ENCODE measurements around the gene POTEF.
"Not testable (repeated sequence)": the region's sequence is repeated elsewhere in the genome, so short reads cannot be mapped to it uniquely, and the experiment has no call there.

The POTEF gene

DNA sequence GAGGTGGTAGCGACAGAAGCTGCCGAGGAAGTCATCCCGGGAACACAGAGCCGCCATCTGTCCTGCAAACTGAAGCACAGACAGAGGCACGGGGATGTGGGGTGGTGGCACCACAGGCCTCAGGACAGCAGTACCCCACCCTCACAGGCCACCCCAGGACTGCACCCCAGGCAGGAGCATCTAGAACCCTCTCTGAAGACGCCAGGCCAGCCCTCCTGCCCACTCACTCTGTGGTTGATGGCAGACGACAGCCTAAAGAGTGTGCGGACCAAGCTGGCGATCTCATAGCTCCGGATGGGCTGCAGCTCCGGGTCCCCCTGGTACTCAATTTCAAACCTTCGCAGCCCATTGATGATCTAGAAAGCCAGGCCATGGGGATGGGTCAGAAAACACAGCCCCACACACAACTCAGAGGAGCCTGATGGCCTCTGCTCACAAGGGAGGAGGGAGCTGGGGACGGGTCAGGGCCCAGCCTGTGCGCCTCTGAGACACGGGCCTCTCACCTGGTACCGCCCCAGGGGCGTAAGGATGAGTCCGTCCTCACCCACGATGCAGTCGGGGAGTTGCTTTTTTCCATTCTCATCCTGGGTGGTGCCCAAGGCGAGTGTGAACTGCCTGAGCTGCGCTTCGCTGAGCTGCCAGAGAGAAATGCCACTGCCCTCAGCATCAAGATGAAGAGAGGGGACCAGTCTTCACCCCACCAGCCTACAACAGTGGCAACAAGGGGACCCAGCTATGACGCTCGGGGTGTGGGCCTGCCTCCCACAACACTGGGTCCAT, 24.0 kb upstream of the POTEF start:
- no peak for DNase-seq (ENCODE audit: low read depth in 3 of 3)

DNA sequence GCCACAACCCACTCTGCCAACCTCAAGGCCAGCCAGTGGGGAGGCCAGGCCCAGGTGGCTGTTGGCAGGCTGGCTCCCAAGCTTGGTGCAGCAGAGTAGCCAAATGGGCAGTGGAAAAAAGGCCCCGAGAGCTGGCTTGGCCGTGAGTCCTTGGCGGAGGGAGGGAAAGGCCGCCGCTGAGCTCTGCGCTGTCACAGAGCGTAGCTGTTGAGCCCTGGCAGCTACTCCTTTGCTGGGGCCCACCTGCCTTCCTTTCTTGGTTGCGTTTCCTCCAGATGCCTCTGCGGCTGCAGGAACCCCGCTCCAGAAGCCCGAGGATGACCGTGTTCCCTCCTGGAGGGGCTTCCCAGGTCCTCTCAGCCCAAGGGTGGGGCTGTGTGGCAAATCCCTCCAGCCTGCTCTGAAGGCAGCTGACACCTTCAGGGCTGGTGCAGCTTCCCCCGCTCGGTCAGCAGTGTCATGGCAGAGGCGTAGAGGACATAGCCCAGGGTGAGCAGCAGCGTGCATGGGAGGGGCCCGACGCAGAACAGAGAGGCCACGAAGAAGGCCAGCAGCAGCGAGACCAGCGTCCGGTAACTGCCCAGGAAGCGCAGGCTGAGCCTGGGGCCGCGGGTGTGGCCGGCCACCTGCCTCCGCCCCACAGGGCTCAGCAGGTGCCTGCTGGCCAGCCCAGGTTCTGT, 23.3 kb upstream of the POTEF start:
- not testable (repeated sequence) for DNase-seq (ENCODE audit: low read depth in 3 of 3)

DNA sequence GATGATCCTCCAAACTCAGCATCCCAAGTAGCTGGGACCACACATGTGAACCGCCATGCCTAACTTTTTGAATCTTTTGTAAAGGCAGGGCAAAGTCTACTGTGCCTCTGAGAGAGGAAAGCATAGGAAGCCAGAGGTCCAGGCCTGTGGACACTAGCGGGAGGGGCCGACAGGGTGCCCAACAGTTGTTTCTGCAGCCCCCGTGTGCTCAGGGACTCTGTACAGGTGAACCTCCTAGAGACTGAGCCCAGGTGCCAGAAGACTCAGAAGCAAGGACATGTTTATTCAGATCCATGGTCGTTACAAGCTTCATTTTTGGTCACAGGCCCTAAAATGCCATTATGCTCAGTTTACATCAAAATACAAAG, 22.1 kb upstream of the POTEF start:
- DNase-seq (ENCODE audit: low read depth in 3 of 3) = not testable (repeated sequence)

DNA sequence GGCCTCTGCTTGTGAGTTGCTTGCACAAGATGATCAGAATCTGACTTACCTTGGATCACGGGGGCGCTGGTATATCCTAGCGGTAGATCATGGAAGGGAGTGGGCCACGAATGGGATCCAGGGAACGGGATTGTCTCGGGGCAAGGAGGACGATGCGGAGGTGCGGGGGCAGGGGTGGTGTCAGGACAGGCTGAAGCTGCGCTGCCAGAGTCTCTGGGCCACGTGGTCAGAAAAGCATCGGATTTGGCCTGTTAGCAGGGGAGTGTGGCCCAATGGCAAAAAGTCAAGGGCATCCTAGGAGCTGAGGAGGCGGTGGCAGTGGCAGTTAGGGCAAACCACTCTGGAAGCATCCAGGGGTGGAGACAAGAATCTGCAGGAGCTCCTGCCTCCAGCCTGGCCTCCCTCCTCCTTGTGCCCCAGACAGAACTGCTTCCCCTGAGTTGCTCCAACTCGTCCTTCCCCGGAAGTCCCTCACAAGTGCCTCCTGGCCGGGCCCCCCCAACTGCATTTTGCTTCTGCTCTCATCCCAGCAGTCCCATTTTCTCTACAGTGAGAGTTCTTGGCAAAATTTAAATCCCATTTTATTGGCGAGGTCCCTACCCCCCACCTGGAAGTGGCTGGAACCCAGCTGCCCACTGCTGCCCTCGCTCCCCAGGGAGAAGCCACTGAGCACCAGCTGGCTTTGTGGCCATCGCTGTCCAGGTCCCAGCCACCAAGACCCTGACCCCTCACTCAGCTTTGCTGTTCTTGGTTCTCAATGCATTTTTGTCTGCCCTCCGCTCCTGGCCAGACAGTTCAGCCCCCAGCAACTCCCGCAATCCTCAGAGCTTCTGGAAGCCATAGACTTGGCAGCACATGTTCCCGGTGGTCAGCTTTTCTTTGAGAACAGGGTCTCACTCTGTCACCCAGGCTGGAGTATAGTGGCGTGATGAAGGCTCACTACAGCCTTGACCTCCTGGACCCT, 21.4 kb upstream of the POTEF start:
- no peak for DNase-seq (ENCODE audit: low read depth in 3 of 3)

DNA sequence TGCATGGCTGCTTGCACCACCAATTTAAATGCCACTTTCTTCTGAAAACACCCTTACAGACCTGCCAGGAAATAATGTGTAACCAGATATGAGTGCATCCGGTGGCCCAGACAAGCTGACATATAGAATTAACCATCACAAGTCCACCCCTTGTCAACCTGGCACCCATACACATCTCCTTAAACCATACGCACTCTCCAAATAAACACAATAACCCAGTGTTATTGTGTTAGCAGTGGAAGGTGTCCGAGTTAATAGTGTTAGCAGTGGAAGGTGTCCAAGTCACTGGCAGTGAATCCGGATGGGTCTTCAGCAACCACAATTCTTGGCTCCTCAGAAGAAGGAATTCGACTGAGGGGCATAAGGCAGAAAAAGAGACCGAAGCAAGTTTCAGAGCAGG, 19.5 kb upstream of the POTEF start:
- not testable (repeated sequence) for DNase-seq (ENCODE audit: low read depth in 3 of 3)

DNA sequence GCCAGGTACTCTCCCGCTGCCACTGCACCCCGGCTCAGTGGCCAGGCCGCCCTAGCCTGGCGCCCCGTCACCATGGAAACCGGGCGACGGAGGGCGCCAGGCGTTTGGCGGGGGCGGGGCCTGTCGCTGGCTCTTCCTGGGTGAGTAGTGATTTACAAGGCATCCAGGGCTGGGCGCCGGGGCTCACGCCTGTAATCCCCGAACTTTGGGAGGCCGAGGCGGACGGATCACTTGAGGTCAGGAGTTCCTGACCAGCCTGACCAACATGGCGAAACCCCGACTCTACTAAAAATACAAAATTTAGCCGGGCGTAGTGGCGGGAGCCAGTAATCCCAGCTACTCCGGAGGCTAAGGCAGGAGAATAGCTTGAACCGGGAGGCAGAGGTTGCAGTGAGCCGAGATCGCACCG, 16.0 kb upstream of the POTEF start, which contains the start of gene CCDC74B:
Gene CCDC74B, minus strand, starts transcription at position 107 of the 409 bp plus-strand sequence. CDS start 116 bp downstream, outside the sequence.
- DNase-seq (ENCODE audit: low read depth in 3 of 3) = peak in 2 of 3 experiments; percentile 20 to 65

DNA sequence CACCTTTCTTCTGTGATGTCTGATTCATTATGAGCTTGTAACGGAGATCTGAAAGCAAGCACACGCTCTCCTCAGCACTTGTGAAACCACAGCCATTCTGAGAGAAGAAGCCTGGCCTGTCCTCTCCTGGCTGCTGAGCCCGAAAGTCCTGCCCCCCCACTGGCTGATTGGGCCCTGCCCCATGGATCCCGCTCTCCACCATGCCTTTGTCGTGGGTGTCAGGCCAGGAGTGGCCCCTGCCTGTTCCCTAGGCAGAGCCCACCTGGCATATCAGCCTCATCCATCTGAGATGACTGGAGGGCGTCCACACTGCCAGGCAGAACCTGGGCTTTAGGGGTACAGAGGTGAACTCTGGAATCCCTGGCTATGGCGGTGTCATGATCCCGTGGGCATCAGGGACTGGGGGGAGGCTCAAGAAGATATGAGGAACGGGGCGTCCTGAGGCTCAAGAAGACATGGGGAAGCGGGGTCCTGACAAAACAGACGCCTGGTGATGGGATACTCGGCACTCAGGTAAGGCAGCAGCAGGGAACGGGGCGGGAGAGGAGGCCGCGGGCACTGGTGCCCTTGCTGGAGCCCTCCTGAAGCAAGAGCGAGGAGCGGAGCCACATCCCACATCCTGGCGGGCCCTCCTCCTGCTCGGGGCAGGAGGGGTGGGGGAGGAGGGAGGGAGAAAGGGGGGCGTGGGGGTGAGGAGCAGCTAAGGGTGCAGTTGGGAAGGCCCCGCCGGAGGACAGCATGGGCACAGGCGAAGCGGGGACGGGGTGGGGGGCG, 14.4 kb upstream of the POTEF start:
- not testable (repeated sequence) for DNase-seq (ENCODE audit: low read depth in 3 of 3)

DNA sequence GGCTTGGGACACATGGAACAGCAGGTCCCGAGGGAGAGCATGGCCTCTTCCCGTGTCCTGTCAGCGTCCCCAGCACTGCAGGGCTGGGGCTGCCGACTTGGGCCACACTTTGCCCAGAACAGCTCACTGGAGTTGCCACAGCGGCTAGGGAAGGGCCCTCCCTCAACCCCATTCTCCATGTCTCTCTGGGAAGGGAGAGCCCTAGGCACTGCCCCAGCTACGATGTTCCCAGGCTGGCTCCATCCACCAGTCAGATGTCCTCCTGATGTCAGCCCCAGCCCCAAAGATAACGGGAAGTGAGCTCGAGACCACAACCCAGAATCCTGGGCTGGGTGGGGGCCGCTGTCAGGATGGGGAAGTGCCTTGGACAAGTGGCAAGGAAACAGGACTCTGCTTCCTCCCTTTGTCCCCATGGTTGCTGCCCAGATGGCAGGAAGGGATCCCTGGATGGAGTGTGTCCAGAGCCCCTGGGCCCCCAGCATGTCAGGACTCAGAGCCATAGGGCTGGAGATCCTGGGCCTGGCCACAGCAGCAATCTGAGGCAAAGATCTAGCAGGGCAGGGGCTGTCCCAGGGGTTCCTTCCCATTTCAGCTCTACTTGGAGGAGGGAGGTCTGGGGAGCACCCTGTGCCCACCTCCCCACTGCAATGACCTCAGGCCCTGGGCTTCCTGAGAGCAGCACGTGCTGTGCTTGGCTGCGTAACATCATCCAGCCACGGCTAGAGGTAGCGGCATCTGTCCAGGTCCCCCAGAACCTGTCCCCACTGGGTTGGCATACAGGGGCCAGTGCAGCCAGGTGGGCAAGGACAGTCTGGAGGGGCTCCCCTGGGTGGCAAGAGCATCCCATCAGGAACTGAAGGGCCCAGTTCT, 13.6 kb upstream of the POTEF start:
- DNase-seq (ENCODE audit: low read depth in 3 of 3) = not testable (repeated sequence)

DNA sequence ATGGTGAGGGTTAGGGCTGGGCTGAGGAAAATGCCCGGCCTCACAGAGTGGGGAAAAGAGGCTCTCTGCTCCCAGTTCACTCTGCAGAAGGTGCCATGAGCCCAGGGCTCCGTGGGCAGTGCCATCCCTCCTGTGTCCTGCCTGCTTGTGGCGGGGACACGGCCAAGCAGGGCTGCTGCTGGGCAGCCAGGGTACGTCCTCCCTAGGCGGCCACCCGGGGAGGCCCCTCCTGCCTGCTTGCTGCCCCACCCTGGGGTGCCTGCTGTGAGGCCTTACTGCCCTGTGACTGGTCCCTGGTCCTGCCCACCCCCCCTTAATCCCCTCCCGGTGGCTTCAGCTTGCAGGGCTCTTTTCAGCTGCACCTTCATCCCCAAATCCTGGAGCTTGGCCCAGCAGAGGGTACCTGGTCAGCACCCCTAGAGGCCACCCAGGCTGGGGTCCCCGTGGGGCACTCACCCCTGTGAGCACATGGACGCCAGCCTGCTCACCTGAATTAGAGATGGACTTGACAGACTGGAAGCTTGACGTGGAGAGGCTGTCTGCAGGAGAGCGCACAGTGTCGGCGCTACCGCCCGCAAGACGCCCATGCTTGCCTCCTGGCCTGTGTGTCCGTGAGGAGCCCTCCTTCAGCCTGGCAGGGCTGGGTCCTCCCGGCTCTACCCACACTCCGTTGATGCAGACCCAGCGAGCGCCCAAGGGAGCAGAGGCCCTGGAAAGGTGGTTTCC, 12.8 kb upstream of the POTEF start:
- DNase-seq (ENCODE audit: low read depth in 3 of 3) = not testable (repeated sequence)

DNA sequence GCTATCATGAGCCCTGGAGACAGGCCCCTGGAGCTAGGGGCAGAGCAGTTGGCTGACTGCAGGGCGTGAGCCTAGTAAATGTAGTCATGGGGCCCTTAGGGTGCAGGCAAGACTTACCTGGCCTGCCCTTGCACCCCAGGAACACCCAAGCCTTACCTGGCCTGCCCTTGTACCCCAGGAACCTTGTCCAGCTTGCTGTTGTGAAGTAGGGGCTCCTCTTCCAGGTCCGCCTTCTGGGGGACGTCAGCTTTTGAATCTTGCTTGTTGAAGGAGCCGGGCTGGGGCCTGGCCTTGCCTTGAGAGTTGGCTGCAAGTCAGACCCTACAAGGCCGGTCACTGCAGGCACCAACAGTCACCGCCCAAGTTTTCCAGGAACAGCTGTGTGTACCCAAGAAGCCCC, 12.0 kb upstream of the POTEF start:
- DNase-seq (ENCODE audit: low read depth in 3 of 3) = not testable (repeated sequence)

DNA sequence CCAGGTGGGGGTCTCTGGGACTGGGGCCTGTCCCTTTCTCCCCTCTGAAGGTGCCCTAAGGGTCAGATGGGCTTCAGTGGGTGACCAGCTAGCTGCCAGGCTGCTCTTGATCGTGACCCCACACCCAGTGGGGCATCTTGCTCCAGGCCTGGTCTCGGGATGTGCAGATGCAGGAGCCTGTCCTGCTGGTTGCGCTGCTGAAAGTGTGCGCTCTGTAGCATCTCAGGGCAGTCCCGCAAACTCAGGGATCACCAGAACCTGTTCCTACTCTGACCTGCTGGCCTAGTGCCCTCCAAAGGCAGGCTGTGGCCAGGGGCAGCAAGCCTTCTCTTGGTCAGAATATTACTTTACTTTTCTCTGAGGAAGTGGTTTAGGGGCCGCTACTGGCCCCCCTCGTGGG, 11.5 kb upstream of the POTEF start:
- not testable (repeated sequence) for DNase-seq (ENCODE audit: low read depth in 3 of 3)

DNA sequence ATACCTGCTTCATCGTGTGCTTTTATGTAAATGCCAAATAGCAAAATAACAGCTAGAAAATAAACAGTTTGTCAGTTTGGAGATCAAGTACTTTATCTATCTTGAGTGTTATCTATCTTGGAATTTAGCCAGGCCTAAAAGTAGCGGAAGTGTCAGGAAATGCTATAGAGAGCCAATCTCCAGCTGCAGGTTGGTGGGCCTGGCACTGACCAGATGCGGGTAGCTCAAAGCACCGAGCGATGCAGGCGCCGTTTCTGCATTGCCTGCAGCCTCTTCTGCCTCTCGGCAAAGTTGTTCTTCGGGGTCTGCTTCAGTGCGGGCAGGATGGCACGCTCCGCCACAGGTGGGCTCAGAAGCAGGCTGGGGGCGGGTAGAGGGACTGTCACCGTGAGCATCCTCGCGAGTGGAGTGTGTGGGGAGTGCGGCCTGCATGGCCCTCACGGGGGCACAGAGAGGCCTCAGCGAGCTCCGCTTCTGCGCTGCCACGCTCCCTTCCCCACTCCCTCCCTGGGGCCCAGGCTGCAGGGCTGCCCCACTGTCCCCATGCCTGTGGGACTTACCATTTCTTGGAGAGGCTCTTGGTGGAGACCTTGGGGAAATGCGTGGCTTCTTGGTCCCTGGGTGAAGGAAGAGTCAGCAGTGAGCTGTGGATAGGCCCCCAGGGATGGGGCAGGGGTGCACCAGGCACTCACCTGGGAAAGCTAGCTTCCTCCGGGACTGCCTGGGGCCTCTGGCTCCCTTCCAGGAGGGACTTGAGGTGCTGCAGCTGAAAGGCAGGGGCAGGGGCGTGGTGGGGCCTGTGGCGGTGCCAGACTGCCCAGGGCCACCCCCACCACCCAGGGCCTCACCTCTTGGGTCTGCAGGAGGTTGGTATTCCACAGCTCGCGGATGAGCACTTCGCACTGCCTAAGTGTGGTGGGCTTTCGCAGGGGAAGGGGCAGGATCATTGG, 10.6 kb upstream of the POTEF start:
- DNase-seq (ENCODE audit: low read depth in 3 of 3) = not testable (repeated sequence)

DNA sequence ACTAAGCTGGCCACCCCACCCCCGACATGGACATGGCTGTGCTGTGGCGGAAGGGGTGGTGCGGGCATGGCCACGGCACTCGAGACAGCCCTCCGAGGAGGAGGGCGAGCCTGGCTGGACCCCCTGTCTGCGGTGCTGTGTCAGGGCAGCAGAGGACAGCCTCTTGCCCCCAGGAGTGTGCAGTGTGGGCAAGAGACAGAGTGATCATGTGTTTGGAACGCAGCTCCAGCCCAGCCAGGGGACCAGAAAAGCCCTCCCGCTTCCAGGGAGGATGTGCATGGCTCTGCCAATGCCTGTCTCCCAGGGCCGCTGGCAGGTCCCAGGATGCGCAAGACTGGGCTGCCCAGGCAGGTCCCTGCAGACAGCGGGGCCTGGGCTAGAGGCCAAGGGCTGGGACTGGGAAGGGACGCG, 9.8 kb upstream of the POTEF start:
- not testable (repeated sequence) for DNase-seq (ENCODE audit: low read depth in 3 of 3)

DNA sequence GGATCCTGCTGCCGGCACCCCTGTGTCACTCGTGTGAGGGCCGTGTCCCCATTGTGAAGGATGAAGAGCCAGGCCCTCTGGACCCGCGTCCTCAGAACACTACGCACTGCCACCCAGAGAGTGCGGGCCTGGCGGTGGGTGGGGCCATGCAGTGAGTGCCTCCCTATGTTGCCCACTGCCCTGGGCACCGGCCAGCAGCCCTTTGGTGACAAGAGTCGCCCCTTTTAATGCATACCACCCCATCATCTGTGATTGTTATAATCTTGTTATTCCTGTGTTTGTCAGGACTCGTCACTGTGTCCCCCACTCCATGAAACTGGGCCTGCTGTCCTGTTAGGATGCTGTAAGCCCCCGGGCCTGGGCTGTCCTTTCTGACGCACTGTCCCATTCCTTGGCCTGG, 9.3 kb upstream of the POTEF start:
- not testable (repeated sequence) for DNase-seq (ENCODE audit: low read depth in 3 of 3)

DNA sequence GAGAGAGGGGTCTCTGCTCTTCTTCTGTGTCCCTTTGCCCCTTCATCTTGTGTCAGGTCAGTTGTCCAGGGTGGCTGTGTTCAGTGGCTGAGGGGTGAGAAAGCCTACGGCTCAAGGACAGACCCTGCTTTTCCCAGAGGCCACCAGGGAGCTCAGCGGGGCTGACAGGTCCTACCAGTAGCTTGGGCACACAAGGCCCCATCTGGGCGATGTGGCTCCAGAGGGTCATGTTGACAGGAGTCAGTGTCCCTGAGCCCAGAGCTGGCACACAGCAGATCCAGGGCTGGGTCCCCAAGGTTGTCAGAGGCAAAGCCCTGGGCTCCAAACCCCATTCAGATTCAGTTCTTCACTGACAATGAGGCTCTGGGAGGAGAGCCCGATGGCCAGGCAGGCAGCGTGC, 8.1 kb upstream of the POTEF start:
- not testable (repeated sequence) for DNase-seq (ENCODE audit: low read depth in 3 of 3)

DNA sequence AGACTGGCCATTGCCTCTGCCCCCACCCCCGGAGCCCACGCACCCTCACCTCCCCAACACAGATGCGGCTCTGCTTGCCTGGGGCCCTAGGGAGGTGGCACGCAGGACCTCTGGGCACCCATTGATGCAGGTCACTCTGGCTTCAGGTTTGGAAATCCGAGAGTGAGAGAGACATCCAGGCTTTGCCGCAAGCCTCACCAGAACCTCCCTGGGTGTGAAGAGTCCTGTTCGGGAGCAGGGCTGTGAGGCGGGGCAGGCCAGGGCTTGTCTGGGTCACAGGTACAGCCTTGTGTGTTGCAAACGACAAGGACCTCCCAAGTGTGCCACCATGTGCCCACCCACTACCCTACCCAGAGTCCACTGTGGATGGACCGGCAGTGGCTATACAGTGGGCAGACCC, 7.5 kb upstream of the POTEF start:
- DNase-seq (ENCODE audit: low read depth in 3 of 3) = not testable (repeated sequence)

DNA sequence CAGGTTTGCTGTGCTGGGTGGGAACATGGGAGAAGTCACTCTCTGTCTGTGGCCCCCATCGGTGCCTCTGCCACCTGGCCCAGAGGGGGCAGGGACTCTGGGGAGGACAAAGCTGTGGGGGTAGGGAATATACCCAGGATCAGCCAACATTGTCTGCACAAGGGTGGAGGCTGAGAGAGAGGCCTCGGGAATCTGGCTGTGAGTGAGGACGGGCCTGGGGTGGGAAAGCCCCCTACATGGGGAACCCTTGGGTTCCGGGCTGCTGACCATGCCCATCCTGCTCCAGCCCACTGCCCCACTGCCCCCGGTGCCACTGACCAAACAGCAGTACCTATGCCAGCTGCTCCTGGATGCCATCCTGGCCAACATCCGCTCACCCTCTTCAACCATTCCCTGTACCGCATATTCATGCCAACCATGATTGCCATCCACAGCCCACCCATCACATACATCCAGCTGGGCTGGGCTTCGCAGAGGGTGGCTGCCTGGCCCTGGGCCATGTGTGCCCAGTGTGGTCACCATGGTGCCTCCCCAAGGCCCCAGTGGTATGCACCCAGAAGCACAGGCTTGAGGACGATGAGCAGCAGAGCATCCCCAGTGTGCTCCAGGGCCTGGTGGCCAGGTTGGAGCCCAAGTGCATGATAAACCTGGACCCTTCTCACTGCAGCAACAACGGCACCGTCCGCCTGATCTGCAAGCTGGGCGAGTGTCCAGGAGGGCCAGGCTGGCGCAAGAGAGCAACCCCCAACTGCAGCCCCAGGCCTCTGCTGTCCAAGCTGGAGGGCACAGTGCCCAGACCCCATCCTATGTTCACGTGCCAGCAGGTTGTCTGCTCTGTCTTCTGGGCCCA, 6.9 kb upstream of the POTEF start:
- DNase-seq (ENCODE audit: low read depth in 3 of 3) = no peak

All from stimulated activated CD4-positive, alpha-beta T cell treated with anti-CD3 and anti-CD28 coated beads, TNF-alpha, amount 100 ng/mL, for 24 hours (primary cell).